Osteoblast (primary cell): ENCODE data around the gene CNTRL. TPM values are rescaled to one million over a fixed set of nuclear protein-coding genes. Genes with fewer than 3 reads are reported as not detected.

Source experiments
- DNase-seq: peaks from one replicate; pipeline ENCODE4 v3.0.0; 2011; ENCODE audit warnings: low spot score, mixed read lengths; ENCODE audit not compliant: insufficient read length; ENCODE audit errors: missing footprints
- H2AFZ ChIP-seq: 2 replicates; pipeline ENCODE4 v1.6.0; 2011; ENCODE audit warnings: mild to moderate bottlenecking, low read length
- H3K27ac ChIP-seq: 2 replicates; pipeline ENCODE4 v1.5.1; 2011; ENCODE audit warnings: mild to moderate bottlenecking, low read depth, low read length, moderate library complexity
- H3K27me3 ChIP-seq: 2 replicates; pipeline ENCODE4 v1.6.0; 2012; ENCODE audit warnings: mild to moderate bottlenecking, control low read depth, inconsistent platforms, low read length, moderate library complexity; ENCODE audit not compliant: insufficient read depth
- H3K36me3 ChIP-seq: 2 replicates; pipeline ENCODE4 v1.5.1; 2011; ENCODE audit warnings: mild to moderate bottlenecking, low read length, control low read depth, moderate library complexity; ENCODE audit not compliant: insufficient read depth
- H3K4me1 ChIP-seq: 2 replicates; pipeline ENCODE4 v1.5.1; 2011; ENCODE audit warnings: mild to moderate bottlenecking, low read length, control low read depth, moderate library complexity; ENCODE audit not compliant: insufficient read depth
- H3K4me2 ChIP-seq: 2 replicates; pipeline ENCODE4 v1.6.0; 2011; ENCODE audit warnings: mild to moderate bottlenecking, low read length; ENCODE audit not compliant: insufficient read depth
- H3K4me3 ChIP-seq: fragments of 200-600 bp; sonication (generic); 3 replicates; pipeline ENCODE4 v1.5.1; 2012; ENCODE audit warnings: mild to moderate bottlenecking, low read length, inconsistent platforms; ENCODE audit not compliant: insufficient read depth
- H3K79me2 ChIP-seq: 2 replicates; pipeline ENCODE4 v1.6.0; 2012; ENCODE audit warnings: mild to moderate bottlenecking, low read length, control low read depth, inconsistent platforms; ENCODE audit not compliant: insufficient read depth
- H3K9me3 ChIP-seq: 2 replicates; pipeline ENCODE4 v1.5.1; 2011; ENCODE audit warnings: low read depth, low read length, control low read depth
- H4K20me1 ChIP-seq: 2 replicates; pipeline ENCODE4 v1.6.0; 2012; ENCODE audit warnings: mild to moderate bottlenecking, low read length, control low read depth; ENCODE audit not compliant: insufficient read depth
- small RNA-seq: library from RNA; depleted of rRNA; stranded (forward); fragments of <200 nt; gene quantifications from one replicate; pipeline ENCODE3, GENCODE V24; 2012
- total RNA-seq: library from RNA; depleted of rRNA; stranded (reverse); fragments of >200 nt; gene quantifications from 2 replicates; pipeline ENCODE4 v1.2.3, GENCODE V29; 2012
- TF ChIP-seq, protein P1 (sequence below): IDR thresholded peaks from 2 replicates; pipeline ENCODE4 v1.5.1; 2011; ENCODE audit warnings: mild to moderate bottlenecking, low read depth, low read length, moderate library complexity; ENCODE audit errors: extremely low read depth

The CNTRL gene
- total RNA-seq, 1 donor = 8.7 TPM

DNA sequence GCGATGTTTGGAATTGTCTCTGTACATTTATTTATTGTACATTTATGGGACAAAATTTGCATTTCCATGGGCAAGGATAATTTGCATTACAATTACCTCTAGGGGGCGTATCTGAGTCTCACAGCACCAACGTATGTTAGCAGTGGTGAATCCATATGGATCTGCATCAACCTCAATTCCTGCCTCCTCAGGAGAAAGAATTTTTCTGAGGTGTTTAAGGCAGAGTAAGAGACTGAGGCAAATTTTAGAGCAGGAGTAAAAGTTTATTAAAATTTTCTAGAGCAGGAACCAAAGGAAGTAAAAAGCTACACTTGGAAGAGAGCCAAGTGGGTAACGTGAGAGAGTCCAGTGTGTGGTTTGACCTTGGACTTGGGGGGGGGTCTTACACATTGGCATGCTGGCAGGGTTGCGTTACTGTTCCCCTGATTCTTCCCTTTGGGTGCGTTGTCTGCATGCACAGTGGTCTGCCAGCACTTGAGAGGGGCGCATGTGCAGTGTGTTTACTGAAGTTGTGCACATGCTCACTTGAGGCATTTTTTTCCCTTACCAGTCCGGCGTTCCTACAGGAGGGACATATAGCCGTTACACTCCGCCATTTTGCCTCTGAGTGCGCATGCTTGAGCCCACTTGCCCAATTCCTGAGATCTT is 147.9 kb downstream of the CNTRL start:
- DNase-seq = no peak
- no peak overlapping the region for H3K27ac ChIP-seq
- H3K79me2 ChIP-seq = no peaks in the 10 kb centered on the region
- peaks cover 9% of the 10 kb centered on the region for H3K4me1 ChIP-seq
- peak overlapping the region; percentile 6 for H3K4me2 ChIP-seq
- TF ChIP-seq, protein P1, sequence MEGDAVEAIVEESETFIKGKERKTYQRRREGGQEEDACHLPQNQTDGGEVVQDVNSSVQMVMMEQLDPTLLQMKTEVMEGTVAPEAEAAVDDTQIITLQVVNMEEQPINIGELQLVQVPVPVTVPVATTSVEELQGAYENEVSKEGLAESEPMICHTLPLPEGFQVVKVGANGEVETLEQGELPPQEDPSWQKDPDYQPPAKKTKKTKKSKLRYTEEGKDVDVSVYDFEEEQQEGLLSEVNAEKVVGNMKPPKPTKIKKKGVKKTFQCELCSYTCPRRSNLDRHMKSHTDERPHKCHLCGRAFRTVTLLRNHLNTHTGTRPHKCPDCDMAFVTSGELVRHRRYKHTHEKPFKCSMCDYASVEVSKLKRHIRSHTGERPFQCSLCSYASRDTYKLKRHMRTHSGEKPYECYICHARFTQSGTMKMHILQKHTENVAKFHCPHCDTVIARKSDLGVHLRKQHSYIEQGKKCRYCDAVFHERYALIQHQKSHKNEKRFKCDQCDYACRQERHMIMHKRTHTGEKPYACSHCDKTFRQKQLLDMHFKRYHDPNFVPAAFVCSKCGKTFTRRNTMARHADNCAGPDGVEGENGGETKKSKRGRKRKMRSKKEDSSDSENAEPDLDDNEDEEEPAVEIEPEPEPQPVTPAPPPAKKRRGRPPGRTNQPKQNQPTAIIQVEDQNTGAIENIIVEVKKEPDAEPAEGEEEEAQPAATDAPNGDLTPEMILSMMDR = peak; percentile 91
- no peak overlapping the region for H3K4me3 ChIP-seq
- no peaks in the 10 kb centered on the region for H3K36me3 ChIP-seq
- H3K27me3 ChIP-seq = no peaks in the 10 kb centered on the region
- H3K9me3 ChIP-seq = no peaks in the 10 kb centered on the region
- no peak overlapping the region for H2AFZ ChIP-seq
- H4K20me1 ChIP-seq = no peaks in the 10 kb centered on the region

DNA sequence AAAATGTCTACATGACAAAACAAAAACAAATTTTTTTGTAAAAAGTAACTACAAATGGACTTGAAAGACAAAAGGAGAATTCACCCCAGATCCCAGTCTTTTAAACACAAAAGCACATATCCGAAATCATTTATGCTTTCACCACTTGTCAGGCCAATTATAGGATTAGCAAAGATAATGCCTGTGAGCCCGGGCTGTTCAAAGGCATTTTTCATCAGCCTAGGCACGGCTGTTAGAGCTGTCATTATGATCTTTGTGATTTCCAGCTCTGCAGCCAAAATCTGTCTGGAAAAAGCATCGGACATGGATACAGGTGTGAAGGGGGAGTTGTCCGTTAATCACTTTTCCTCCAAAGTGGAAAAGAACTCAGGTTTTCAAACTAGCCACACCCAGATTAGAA is 150.5 kb downstream of the CNTRL start:
- H3K4me2 ChIP-seq = no peak overlapping the region
- no peak overlapping the region for H3K27ac ChIP-seq
- no peaks in the 10 kb centered on the region for H4K20me1 ChIP-seq
- peaks cover 6% of the 10 kb centered on the region for H3K4me1 ChIP-seq
- no peaks in the 10 kb centered on the region for H3K79me2 ChIP-seq
- no peak for DNase-seq
- no peak overlapping the region for H2AFZ ChIP-seq
- TF ChIP-seq, protein P1 = no peak
- no peak overlapping the region for H3K4me3 ChIP-seq
- no peaks in the 10 kb centered on the region for H3K36me3 ChIP-seq
- no peaks in the 10 kb centered on the region for H3K27me3 ChIP-seq
- H3K9me3 ChIP-seq = no peaks in the 10 kb centered on the region

DNA sequence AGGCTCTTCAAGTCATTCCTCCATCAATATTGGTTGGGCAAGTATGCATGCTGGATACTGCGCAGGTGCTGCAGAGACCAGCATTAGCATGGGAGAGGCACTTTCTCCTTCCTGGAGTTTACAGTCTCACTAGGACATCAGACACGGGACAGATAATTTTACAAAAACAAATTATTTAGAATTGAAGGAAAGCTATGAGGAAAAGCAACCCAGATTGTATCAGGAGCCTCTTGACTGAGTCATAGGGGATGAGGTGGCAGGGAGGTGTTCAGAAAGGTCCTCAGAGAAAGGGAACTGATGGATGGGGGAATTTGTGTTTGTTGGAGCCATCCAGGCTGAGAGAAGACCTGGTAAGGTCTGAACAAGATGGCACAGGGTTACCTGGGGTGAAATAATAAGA is 151.4 kb downstream of the CNTRL start:
- TF ChIP-seq, protein P1 = no peak
- H3K4me2 ChIP-seq = no peak overlapping the region
- peaks cover 6% of the 10 kb centered on the region for H3K4me1 ChIP-seq
- H3K4me3 ChIP-seq = no peak overlapping the region
- H3K79me2 ChIP-seq = no peaks in the 10 kb centered on the region
- no peak overlapping the region for H2AFZ ChIP-seq
- H3K36me3 ChIP-seq = no peaks in the 10 kb centered on the region
- peak; percentile 92 for DNase-seq
- no peaks in the 10 kb centered on the region for H3K9me3 ChIP-seq
- H3K27me3 ChIP-seq = no peaks in the 10 kb centered on the region
- H4K20me1 ChIP-seq = no peaks in the 10 kb centered on the region
- H3K27ac ChIP-seq = no peak overlapping the region

Small RNA genes lying within 50 kb of the gene (small RNA-seq; reads per million reads assigned to genes)
- not detected for gene RN7SL181P

Other genes with a start within 250 kb of the CNTRL start
- 32.6 and 34.2 TPM in 2 replicates for gene PSMD5, start 232.0 kb upstream of the CNTRL start, total RNA-seq
- gene PHF19, start 197.8 kb upstream of the CNTRL start, total RNA-seq = 13.8 and 16.6 TPM in 2 replicates
- 0.88 and 1.8 TPM in 2 replicates for gene TRAF1, start 148.2 kb upstream of the CNTRL start, total RNA-seq
- 5.1 and 5.6 TPM in 2 replicates for gene C5, start 24.7 kb upstream of the CNTRL start, total RNA-seq
- gene RAB14, start 126.9 kb downstream of the CNTRL start, total RNA-seq = 30.0 and 30.1 TPM in 2 replicates
- gene GSN, start 193.2 kb downstream of the CNTRL start, total RNA-seq = 372 and 405 TPM in 2 replicates